IMR-90 (cell line): ENCODE results near the gene SMCO4. TPM values are rescaled to one million over a fixed set of nuclear protein-coding genes. Genes with fewer than 3 reads are reported as not detected.

Source experiments
- ATAC-seq: fragments of 200-7000 bp; cut with Tn5 transposase; 2 replicates; pipeline ENCODE4 v1.9.1; 2020; ENCODE audit warnings: low read depth, mild to moderate bottlenecking, moderate library complexity
- BruUV-seq: library from RNA; stranded (reverse); fragments of 400-500 nt; replicated peaks from 2 replicates; lab custom pipeline; 2021; lab: Mats Ljungman, UMichigan
- CTCF ChIA-PET: fragments of 300-600 bp; formaldehyde crosslinking; extraction: SDS; loops from one replicate; lab custom pipeline; 2021; ENCODE audit warnings: antibody characterized with exemption; lab: Yijun Ruan, JAX
- POLR2A ChIA-PET: fragments of 300-600 bp; sonication (Branson Sonifier 250); formaldehyde crosslinking; loops from one replicate; lab custom pipeline; 2022; ENCODE audit warnings: antibody characterized with exemption; ENCODE audit not compliant: unreplicated experiment; lab: Charles Lee
- DNase-seq: peaks from one replicate; pipeline ENCODE4 v3.0.0; 2013
- H2AFZ ChIP-seq: replicated peaks from 2 replicates; pipeline ENCODE3; 2013; ENCODE audit warnings: low read length, mild to moderate bottlenecking; ENCODE audit not compliant: poor library complexity
- H2AK5ac ChIP-seq: 2 replicates; pipeline ENCODE4 v1.6.1; 2013; ENCODE audit warnings: low read depth, low read length, inconsistent platforms
- H2AK9ac ChIP-seq: replicated peaks from 2 replicates; pipeline ENCODE3; 2013; ENCODE audit warnings: mild to moderate bottlenecking, low read depth, low read length, moderate library complexity; ENCODE audit not compliant: poor library complexity
- H2BK120ac ChIP-seq: 2 replicates; pipeline ENCODE4 v1.6.1; 2013; ENCODE audit warnings: low read depth, low read length, inconsistent platforms
- H2BK15ac ChIP-seq: 3 replicates; pipeline ENCODE4 v1.6.1; 2013; ENCODE audit warnings: low read depth, low read length, inconsistent platforms
- H2BK20ac ChIP-seq: 2 replicates; pipeline ENCODE4 v1.6.1; 2013; ENCODE audit warnings: low read depth, mild to moderate bottlenecking, inconsistent platforms, low read length, moderate library complexity
- H2BK5ac ChIP-seq: 2 replicates; pipeline ENCODE4 v1.6.1; 2013; ENCODE audit warnings: mild to moderate bottlenecking, low read depth, low read length, inconsistent platforms; ENCODE audit not compliant: poor library complexity, severe bottlenecking
- H3K14ac ChIP-seq: replicated peaks from 2 replicates; pipeline ENCODE4 v1.6.1; 2013; ENCODE audit warnings: low read depth, low read length, inconsistent platforms
- H3K18ac ChIP-seq: 2 replicates; pipeline ENCODE4 v1.6.1; 2013; ENCODE audit warnings: low read depth, low read length, control low read depth
- H3K23ac ChIP-seq: 2 replicates; pipeline ENCODE4 v1.6.1; 2013; ENCODE audit warnings: low read depth, low read length, inconsistent platforms
- H3K27ac ChIP-seq: 2 replicates; pipeline ENCODE4 v1.5.1; 2013; ENCODE audit warnings: mild to moderate bottlenecking, control low read depth, low read length; ENCODE audit not compliant: insufficient read depth
- H3K27me3 ChIP-seq: 2 replicates; pipeline ENCODE4 v1.6.1; 2013; ENCODE audit warnings: low read length; ENCODE audit not compliant: control insufficient read depth, insufficient read depth
- H3K36me3 ChIP-seq: 2 replicates; pipeline ENCODE4 v1.6.1; 2013; ENCODE audit warnings: low read length, mixed read lengths; ENCODE audit not compliant: control insufficient read depth, insufficient read depth
- H3K4ac ChIP-seq: 2 replicates; pipeline ENCODE4 v1.6.1; 2013; ENCODE audit warnings: low read depth, low read length, inconsistent platforms
- H3K4me1 ChIP-seq: 2 replicates; pipeline ENCODE4 v1.6.1; 2013; ENCODE audit warnings: low read length, mixed read lengths; ENCODE audit not compliant: control insufficient read depth, insufficient read depth
- H3K4me2 ChIP-seq: 2 replicates; pipeline ENCODE4 v1.6.1; 2013; ENCODE audit warnings: low read depth, mild to moderate bottlenecking, control low read depth, low read length, moderate library complexity
- H3K4me3 ChIP-seq: 2 replicates; pipeline ENCODE4 v1.5.1; 2013; ENCODE audit warnings: low read depth, mild to moderate bottlenecking, control low read depth, low read length, moderate library complexity; ENCODE audit not compliant: insufficient read depth
- H3K56ac ChIP-seq: 2 replicates; pipeline ENCODE4 v1.6.1; 2013; ENCODE audit warnings: low read length, inconsistent platforms; ENCODE audit not compliant: insufficient read depth; ENCODE audit errors: extremely low read depth
- H3K79me1 ChIP-seq, 2 experiments: 2 replicates each; pipeline ENCODE4 v1.6.1; 2013; ENCODE audit warnings: low read length in 2 of 2, inconsistent platforms in 1 of 2, low read depth in 1 of 2
- H3K9ac ChIP-seq: 2 replicates; pipeline ENCODE4 v1.6.1; 2013; ENCODE audit warnings: low read depth, low read length, control low read depth
- H3K9me1 ChIP-seq: 2 replicates; pipeline ENCODE4 v1.6.1; 2013; ENCODE audit warnings: low read length, inconsistent platforms; ENCODE audit not compliant: insufficient read depth
- H3K9me3 ChIP-seq: 2 replicates; pipeline ENCODE4 v1.6.1; 2013; ENCODE audit warnings: low read length; ENCODE audit not compliant: control insufficient read depth, insufficient read depth
- H4K20me1 ChIP-seq: 2 replicates; pipeline ENCODE4 v1.6.1; 2013; ENCODE audit warnings: low read length, inconsistent platforms; ENCODE audit not compliant: insufficient read depth
- H4K5ac ChIP-seq: 2 replicates; pipeline ENCODE4 v1.6.1; 2013; ENCODE audit warnings: mild to moderate bottlenecking, low read depth, low read length, control low read depth
- H4K8ac ChIP-seq, 2 experiments: 2 replicates each; pipeline ENCODE4 v1.6.1; 2013; ENCODE audit warnings: low read depth in 2 of 2, low read length in 2 of 2, control low read depth in 1 of 2, inconsistent platforms in 1 of 2
- H4K91ac ChIP-seq: 2 replicates; pipeline ENCODE4 v1.6.1; 2013; ENCODE audit warnings: low read depth, low read length, inconsistent platforms; ENCODE audit not compliant: insufficient read depth
- BHLHE40 ChIP-seq: fragments of 150-350 bp; IDR thresholded peaks from 2 replicates; pipeline ENCODE4 v1.6.1; 2016; ENCODE audit warnings: mild to moderate bottlenecking, low read depth, low read length
- CEBPB ChIP-seq: IDR thresholded peaks from 2 replicates; pipeline ENCODE4 v1.6.1; 2012; ENCODE audit warnings: low read depth, low read length, improper control_type of control experiment
- CHD1 ChIP-seq: IDR thresholded peaks from 2 replicates; pipeline ENCODE4 v1.6.1; 2012; ENCODE audit warnings: low read depth, low read length, improper control_type of control experiment
- CTCF ChIP-seq: conservative IDR thresholded peaks from 2 replicates; pipeline ENCODE4 v1.5.1; 2012; ENCODE audit warnings: mild to moderate bottlenecking, low read depth, low read length, improper control_type of control experiment
- ELK1 ChIP-seq: fragments of 150-350 bp; IDR thresholded peaks from 2 replicates; pipeline ENCODE4 v1.6.1; 2016; ENCODE audit warnings: low read depth, mild to moderate bottlenecking, low read length, moderate library complexity, borderline replicate concordance
- MAFK ChIP-seq: IDR thresholded peaks from 2 replicates; pipeline ENCODE4 v1.6.1; 2012; ENCODE audit warnings: low read depth, low read length, improper control_type of control experiment
- MAZ ChIP-seq: IDR thresholded peaks from 2 replicates; pipeline ENCODE4 v1.6.1; 2012; ENCODE audit warnings: low read depth, mild to moderate bottlenecking, low read length, improper control_type of control experiment, moderate library complexity, borderline replicate concordance
- NFE2L2 ChIP-seq: fragments of 150-350 bp; IDR thresholded peaks from 2 replicates; pipeline ENCODE4 v1.6.1; 2016; ENCODE audit warnings: low read depth, mild to moderate bottlenecking, low read length
- POLR2A ChIP-seq: IDR thresholded peaks from 2 replicates; pipeline ENCODE4 v1.6.1; 2012; ENCODE audit warnings: mild to moderate bottlenecking, low read depth, low read length
- RAD21 ChIP-seq: IDR thresholded peaks from 2 replicates; pipeline ENCODE4 v1.6.1; 2012; ENCODE audit warnings: low read length, improper control_type of control experiment
- RCOR1 ChIP-seq: IDR thresholded peaks from 2 replicates; pipeline ENCODE4 v1.6.1; 2012; ENCODE audit warnings: mild to moderate bottlenecking, low read length, improper control_type of control experiment; ENCODE audit not compliant: insufficient replicate concordance
- RFX5 ChIP-seq: IDR thresholded peaks from 2 replicates; pipeline ENCODE4 v1.8.0; 2012; ENCODE audit warnings: low read depth, mild to moderate bottlenecking, low read length, moderate library complexity
- SMC3 ChIP-seq: fragments of 150-350 bp; IDR thresholded peaks from 2 replicates; pipeline ENCODE4 v1.6.1; 2016; ENCODE audit warnings: low read depth, mild to moderate bottlenecking, antibody characterized with exemption, low read length, moderate library complexity
- USF2 ChIP-seq: fragments of 150-350 bp; IDR thresholded peaks from 2 replicates; pipeline ENCODE4 v1.6.1; 2017; ENCODE audit warnings: mild to moderate bottlenecking, antibody characterized with exemption, low read length, low read depth
- WGBS, 2 experiments: methylation state at CpG; one replicate each; pipeline versions ENCODE4 v1.1.5 to v1.1.7; 2013; ENCODE audit warnings: missing lambda C conversion rate in 2 of 2; ENCODE audit not compliant: insufficient read length in 1 of 2; ENCODE audit errors: extremely low coverage in 2 of 2; 5-methylcytosine and 5-hydroxymethylcytosine counted together
- dilution Hi-C: fragments of 300-500 bp; cut with HindIII; formaldehyde crosslinking; loops from one replicate; pipeline ENCODE4 v1.14.3; 2018; ENCODE audit warnings: low sequenced_read_pairs; ENCODE audit not compliant: unreplicated experiment
- in situ Hi-C: fragments of 300-500 bp; cut with MboI; formaldehyde crosslinking; loops from 3 replicates; pipeline ENCODE4 v1.14.3; 2019; ENCODE audit warnings: low sequenced_read_pairs, inconsistent platforms, mixed read lengths
- intact Hi-C: fragments of 100-400 bp; cut with micrococcal nuclease; formaldehyde crosslinking; loops from 2 replicates; pipeline ENCODE4 v1.10.0; 2022
- polyA plus RNA-seq, 3 experiments: library from polyadenylated mRNA; depleted of rRNA; stranded (reverse); fragments of >200 nt; gene quantifications; 2 replicates each; pipeline ENCODE4 v1.2.3, GENCODE V29; 2012; ENCODE audit warnings: low replicate concordance in 1 of 3
- total RNA-seq: library from RNA; depleted of rRNA; stranded (reverse); fragments of >200 nt; gene quantifications from 2 replicates; pipeline ENCODE4 v1.2.3, GENCODE V29; 2012

Gene SMCO4
- total and polyA plus RNA-seq, 2 of the 4 experiments (the other 2 are of a cell fraction) = 2.2 to 17.7 TPM

GRCh38 chr11:93482556-93482955, 60.6 kb downstream of the SMCO4 start:
- ChIA-PET CTCF (interaction anchor here (1.4 kb wide), 1 partner anchor 13 kb away, joined by 3 read pairs; no protein-coding TSS in a partner anchor), POLR2A (no interaction called here)
- no peak overlapping the region for H4K5ac ChIP-seq
- no peak overlapping the region for H3K4me2 ChIP-seq
- no peaks in the 10 kb centered on the region for H3K27me3 ChIP-seq
- no peak for DNase-seq
- H2BK20ac ChIP-seq = no peak overlapping the region
- no peak overlapping the region for H4K91ac ChIP-seq
- no peak overlapping the region for H3K27ac ChIP-seq
- no peaks in the 10 kb centered on the region; the same call in none of the 2 replicates for H4K20me1 ChIP-seq
- no peaks in the 10 kb centered on the region for H3K36me3 ChIP-seq
- no peak for TF ChIP-seq SMC3
- TF ChIP-seq MAFK = no peak
- no peak for TF ChIP-seq RAD21
- no peak for TF ChIP-seq BHLHE40
- TF ChIP-seq CHD1 = no peak
- TF ChIP-seq POLR2A = no peak
- TF ChIP-seq NFE2L2 = no peak
- no peak for TF ChIP-seq MAZ
- no peak for TF ChIP-seq RFX5
- TF ChIP-seq ELK1 = no peak
- TF ChIP-seq CTCF = no peak
- TF ChIP-seq CEBPB = no peak
- no peak for TF ChIP-seq USF2
- no peak for TF ChIP-seq RCOR1
- ATAC-seq = no peak
- H2AFZ ChIP-seq = no peak overlapping the region
- no peak overlapping the region for H3K4ac ChIP-seq
- dilution Hi-C loops = no loop called here
- no peaks in the 10 kb centered on the region for H3K9me3 ChIP-seq
- no peak overlapping the region for H4K8ac ChIP-seq
- H3K18ac ChIP-seq = no peak overlapping the region
- H2AK9ac ChIP-seq = no peak overlapping the region
- WGBS, 2 experiments = 43% methylated on average over 5 of the region's 10 CpGs; no CpG with 5 or more reads in 1 of the 2 experiments
- no peak overlapping the region for H3K4me3 ChIP-seq
- H2AK5ac ChIP-seq = no peak overlapping the region
- no peak overlapping the region for H2BK15ac ChIP-seq
- no peak overlapping the region for H2BK120ac ChIP-seq
- H3K14ac ChIP-seq = no peak overlapping the region
- 0 out of 4 replicates have a peak, but pooled peaks cover 0 to 4% of the 10 kb centered on the region in 2 experiments for H3K79me1 ChIP-seq
- in situ Hi-C loops = no loop called here
- no peak overlapping the region for H3K56ac ChIP-seq
- intact Hi-C loops = no loop called here
- H3K4me1 ChIP-seq = peaks cover 3% of the 10 kb centered on the region; the same call in 1 of the 2 replicates
- H3K9me1 ChIP-seq = peaks cover 8% of the 10 kb centered on the region
- H3K9ac ChIP-seq = no peak overlapping the region
- no peak overlapping the region for H3K23ac ChIP-seq
- H2BK5ac ChIP-seq = no peak overlapping the region
- BruUV-seq = no TSS peak
